ENCODE results near the gene THAP7.

The THAP7 gene

GRCh38 chr22:20982563-20982882 lies 19.4 kb downstream of the THAP7 start:
- H3K4me3 ChIP-seq (ENCODE audit: low read depth in 1 of 2, low read length in 2 of 2), result peak overlapping the region; percentile 78 to 88
- H3K9me3 ChIP-seq (ENCODE audit: insufficient read depth, low read length, severe bottlenecking), result peaks cover 5% of the 10 kb centered on the region
- peaks cover 30% of the 10 kb centered on the region for H3K4me1 ChIP-seq (ENCODE audit: insufficient read depth, low read length)
- peak overlapping the region; percentile 92 for H3K4me2 ChIP-seq (ENCODE audit: insufficient read depth, low read length)
- no peaks in the 10 kb centered on the region for H3K27me3 ChIP-seq (ENCODE audit: insufficient read depth, low read length, poor library complexity)
- H3K79me2 ChIP-seq (ENCODE audit: insufficient read depth, low read length), result peaks cover 34% of the 10 kb centered on the region
- no peaks in the 10 kb centered on the region for H4K20me1 ChIP-seq (ENCODE audit: insufficient read depth, low read length)
- H2AFZ ChIP-seq (ENCODE audit: low read depth, low read length), result peak overlapping the region; percentile 95
- H3K27ac ChIP-seq (ENCODE audit: low read length), result peak overlapping the region; percentile 94
- no peak for DNase-seq
- ATAC-seq (ENCODE audit: insufficient read depth, low read depth), result peak; percentile 10
- H3K9ac ChIP-seq (ENCODE audit: low read depth, low read length), result peak overlapping the region; percentile 88
- H3K36me3 ChIP-seq (ENCODE audit: insufficient read depth, low read length), result peaks cover 33% of the 10 kb centered on the region
- TF ChIP-seq CTCF (IDR thresholded peaks at IDR 0.05; ENCODE audit: borderline replicate concordance, extremely low read depth, low read length, poor library complexity, severe bottlenecking) (no peak), EZH2 (IDR thresholded peaks at IDR 0.05; ENCODE audit: borderline replicate concordance, low read depth, low read length, severe bottlenecking) (no peak)

GRCh38 chr22:20981787-20982562 lies 19.9 kb downstream of the THAP7 start, which contains the start of gene LZTR1:
Gene LZTR1 (plus strand): TSS chr22:20982297. CDS start chr22:20982372, 75 bp downstream.
- ATAC-seq (ENCODE audit: insufficient read depth, low read depth), result peak; percentile 91
- Histone ChIP-seq H3K4me1 (ENCODE audit: insufficient read depth, low read length) (peaks cover 30% of the 10 kb centered on the region), H2AFZ (ENCODE audit: low read depth, low read length) (peak within 1 kb of the TSS; percentile 95), H3K27me3 (ENCODE audit: insufficient read depth, low read length, poor library complexity) (no peaks in the 10 kb centered on the region), H3K79me2 (ENCODE audit: insufficient read depth, low read length) (peaks cover 34% of the 10 kb centered on the region), H3K9me3 (ENCODE audit: insufficient read depth, low read length, severe bottlenecking) (peaks cover 5% of the 10 kb centered on the region), H4K20me1 (ENCODE audit: insufficient read depth, low read length) (no peaks in the 10 kb centered on the region), H3K36me3 (ENCODE audit: insufficient read depth, low read length) (peaks cover 28% of the 10 kb centered on the region), H3K27ac (ENCODE audit: low read length) (peak within 1 kb of the TSS; percentile 94), H3K4me3 (ENCODE audit: low read depth in 1 of 2, low read length in 2 of 2) (peak within 1 kb of the TSS; percentile 78 to 88), H3K9ac (ENCODE audit: low read depth, low read length) (peak within 1 kb of the TSS; percentile 88), H3K4me2 (ENCODE audit: insufficient read depth, low read length) (peak within 1 kb of the TSS; percentile 92)
- TF ChIP-seq EZH2 (IDR thresholded peaks at IDR 0.05; ENCODE audit: borderline replicate concordance, low read depth, low read length, severe bottlenecking), result no peak
- peak; percentile 65 for TF ChIP-seq CTCF (IDR thresholded peaks at IDR 0.05; ENCODE audit: borderline replicate concordance, extremely low read depth, low read length, poor library complexity, severe bottlenecking)
- peak; percentile 76 for DNase-seq

- peaks cover 5% of the 10 kb centered on the region for H3K9me3 ChIP-seq (ENCODE audit: insufficient read depth, low read length, severe bottlenecking)
- ATAC-seq (ENCODE audit: insufficient read depth, low read depth) (no peak), DNase-seq (no peak)
- H4K20me1 ChIP-seq (ENCODE audit: insufficient read depth, low read length), result no peaks in the 10 kb centered on the region
- peak overlapping the region; percentile 78 to 88 for H3K4me3 ChIP-seq (ENCODE audit: low read depth in 1 of 2, low read length in 2 of 2)
- peaks cover 34% of the 10 kb centered on the region for H3K79me2 ChIP-seq (ENCODE audit: insufficient read depth, low read length)
- peak overlapping the region; percentile 95 for H2AFZ ChIP-seq (ENCODE audit: low read depth, low read length)
- H3K9ac ChIP-seq (ENCODE audit: low read depth, low read length), result peak overlapping the region; percentile 88
- H3K4me1 ChIP-seq (ENCODE audit: insufficient read depth, low read length), result peaks cover 30% of the 10 kb centered on the region
- TF ChIP-seq CTCF (IDR thresholded peaks at IDR 0.05; ENCODE audit: borderline replicate concordance, extremely low read depth, low read length, poor library complexity, severe bottlenecking) (no peak), EZH2 (IDR thresholded peaks at IDR 0.05; ENCODE audit: borderline replicate concordance, low read depth, low read length, severe bottlenecking) (no peak)
- peak overlapping the region; percentile 94 for H3K27ac ChIP-seq (ENCODE audit: low read length)
- peaks cover 22% of the 10 kb centered on the region for H3K36me3 ChIP-seq (ENCODE audit: insufficient read depth, low read length)
- peak overlapping the region; percentile 92 for H3K4me2 ChIP-seq (ENCODE audit: insufficient read depth, low read length)
- no peaks in the 10 kb centered on the region for H3K27me3 ChIP-seq (ENCODE audit: insufficient read depth, low read length, poor library complexity)
Observed at GRCh38 chr22:20980938-20981722, 20.8 kb downstream of the THAP7 start.

All from DND-41 (cell line).